ENCODE data around the gene MAPKAP1.

- TF ChIP-seq POLR2AphosphoS5 (IDR thresholded peaks at IDR 0.05; ENCODE audit: control insufficient read depth, insufficient read depth, low read depth, low read length) (no peak), PTRF (tag; IDR thresholded peaks at IDR 0.05) (no peak), YY1 (IDR thresholded peaks at IDR 0.05; ENCODE audit: borderline replicate concordance in 1 of 3, control insufficient read depth in 1 of 3, extremely low read depth in 1 of 3, insufficient read depth in 3 of 3, insufficient read length in 1 of 3, insufficient replicate concordance in 2 of 3, low read depth in 1 of 3, low read length in 2 of 3) (no peak), ZC3H11A (IDR thresholded peaks at IDR 0.05; ENCODE audit: low read depth, low read length) (no peak), KLF16 (IDR thresholded peaks at IDR 0.05) (no peak), ZKSCAN8 (CRISPR knock-in tag; IDR thresholded peaks at IDR 0.05) (no peak)
Observed at GRCh38 chr9:125749951-125750626, 43.1 kb upstream of the MAPKAP1 start.

All from K562 (cell line).